GM21390 (cell line): ENCODE results near the gene RAD51B.
A peak's percentile ranks its signal among the peaks of the same experiment; 100 is the strongest.
"Not testable (repeated sequence)": the region's sequence is repeated elsewhere in the genome, so short reads cannot be mapped to it uniquely, and the experiment has no call there.

Experiments used
- ATAC-seq: cut with Tn5 transposase; IDR thresholded peaks from one replicate; pipeline ENCODE4 v1.9.1; 2021; ENCODE audit not compliant: unreplicated experiment

The RAD51B gene

DNA sequence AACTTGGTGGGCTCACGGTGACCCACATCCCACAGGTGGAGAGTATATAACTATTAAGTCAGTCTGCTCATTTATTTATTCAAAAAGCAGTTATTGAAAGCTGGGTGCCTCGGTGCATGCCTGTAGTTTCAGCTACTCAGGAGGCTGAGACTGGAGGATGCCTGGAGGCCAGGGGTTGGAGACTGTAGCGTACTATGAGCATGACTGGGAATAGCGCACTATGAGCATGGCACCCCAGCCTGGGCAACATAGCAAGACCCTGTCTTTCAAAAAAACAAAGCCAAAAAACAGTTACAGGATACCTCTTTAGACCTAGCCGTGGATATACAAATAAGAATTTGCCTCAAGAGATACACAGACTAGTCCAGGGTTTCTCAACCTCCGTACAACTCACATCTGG lies 833.5 kb downstream of the RAD51B start:
- ATAC-seq = no peak

GRCh38 chr14:68653804-68654203 lies 834.2 kb downstream of the RAD51B start:
- ATAC-seq = no peak

DNA sequence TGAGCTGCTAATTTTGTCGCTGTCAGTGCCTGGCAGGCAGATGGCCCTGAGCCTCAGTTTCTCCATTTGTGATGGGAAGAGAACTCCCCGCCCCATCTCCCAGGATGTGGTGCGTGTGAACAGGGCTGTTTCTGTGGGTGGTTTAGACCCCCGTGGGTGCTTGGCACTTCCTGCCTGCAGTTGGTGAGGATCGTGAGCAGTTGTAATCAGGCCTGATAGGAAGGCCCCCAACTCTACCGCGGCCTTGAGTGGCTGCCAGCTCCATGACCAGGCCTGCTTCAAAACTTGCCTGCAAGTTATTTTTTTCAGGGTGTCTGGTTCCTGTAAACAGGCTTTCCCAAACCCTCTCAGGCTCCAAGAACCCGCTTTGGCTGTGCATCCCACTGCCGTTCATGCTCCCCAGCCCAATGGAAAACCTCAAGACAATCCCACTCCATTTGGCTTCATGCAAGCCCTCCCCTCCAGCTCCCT lies 834.9 kb downstream of the RAD51B start:
- ATAC-seq = no peak

DNA sequence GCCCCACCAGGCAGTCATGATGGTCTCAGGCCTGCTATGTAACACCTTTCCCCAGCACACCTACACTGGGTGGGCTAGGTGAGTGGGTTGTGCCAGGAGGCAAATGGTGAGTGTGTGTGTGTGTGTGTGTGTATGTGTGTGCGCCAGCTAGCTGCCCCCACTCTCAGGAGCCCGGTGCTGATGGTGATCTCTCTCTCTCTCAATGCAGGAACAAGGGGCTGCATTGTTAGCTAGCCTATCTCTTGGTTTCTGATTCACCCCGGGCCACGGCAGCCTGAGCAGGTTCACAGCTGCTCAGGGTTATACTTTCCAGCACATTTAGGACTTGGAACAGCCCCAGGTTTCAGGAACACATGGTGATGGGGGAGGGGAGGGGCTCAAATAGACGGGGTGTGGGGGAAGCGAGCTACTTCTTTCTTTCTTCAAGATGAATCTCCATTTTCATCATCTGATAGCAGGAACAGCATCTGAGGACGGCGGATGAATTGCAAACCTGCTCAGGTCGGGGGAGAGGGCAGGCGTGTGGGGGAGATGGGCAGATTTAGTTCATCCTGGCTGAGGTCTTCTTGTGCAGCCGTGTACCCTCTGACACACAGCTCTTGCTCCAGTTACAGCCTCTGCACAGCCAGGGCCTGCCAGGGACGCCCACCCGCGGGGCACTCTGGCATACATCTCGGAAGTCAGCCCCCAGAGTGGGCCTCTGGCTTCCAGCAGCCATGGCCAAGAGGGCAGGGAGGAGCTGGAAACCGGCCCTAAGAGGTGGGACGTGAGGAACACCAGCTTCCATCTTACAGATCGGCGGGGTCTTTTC lies 835.6 kb downstream of the RAD51B start:
- ATAC-seq = no peak

DNA sequence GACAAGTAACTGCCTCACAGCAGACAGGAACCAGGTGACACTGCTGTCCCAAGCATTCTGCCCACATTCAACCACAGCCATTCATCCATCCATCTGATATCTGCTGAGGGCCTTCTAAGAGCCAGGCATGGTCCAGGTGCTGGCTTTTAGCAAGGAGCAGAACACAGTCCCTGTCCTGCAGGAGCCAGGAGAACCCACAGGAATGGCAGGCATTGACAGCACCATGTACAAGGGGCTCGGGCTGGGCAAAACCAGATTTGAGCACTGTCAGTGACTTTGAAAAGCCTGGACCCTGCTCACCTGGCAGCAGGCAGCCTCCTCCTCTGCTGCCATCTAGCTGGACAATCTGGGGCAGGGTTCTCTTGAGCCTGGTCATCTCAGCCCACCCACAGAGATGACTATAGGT lies 836.3 kb downstream of the RAD51B start:
- no peak for ATAC-seq

DNA sequence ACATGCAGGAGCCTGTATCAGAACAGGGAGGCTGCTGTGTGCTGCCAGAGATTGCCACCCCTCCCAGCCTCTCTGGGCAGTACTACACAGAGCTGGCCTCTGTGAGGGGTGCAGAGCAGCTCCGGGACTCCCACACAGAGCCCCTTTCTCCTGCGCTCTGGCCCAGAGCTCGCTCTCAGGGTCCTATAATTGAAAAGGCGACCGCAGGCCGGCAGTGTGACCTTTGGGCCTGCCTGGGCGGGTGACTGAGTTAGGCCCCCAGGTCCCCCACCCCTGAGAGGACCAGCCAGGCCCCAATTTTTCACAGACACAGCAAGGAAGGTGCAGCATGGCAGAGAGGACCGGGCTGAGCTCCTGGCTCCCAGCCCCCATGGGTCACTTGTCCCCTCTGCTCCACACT lies 836.9 kb downstream of the RAD51B start:
- ATAC-seq = no peak

DNA sequence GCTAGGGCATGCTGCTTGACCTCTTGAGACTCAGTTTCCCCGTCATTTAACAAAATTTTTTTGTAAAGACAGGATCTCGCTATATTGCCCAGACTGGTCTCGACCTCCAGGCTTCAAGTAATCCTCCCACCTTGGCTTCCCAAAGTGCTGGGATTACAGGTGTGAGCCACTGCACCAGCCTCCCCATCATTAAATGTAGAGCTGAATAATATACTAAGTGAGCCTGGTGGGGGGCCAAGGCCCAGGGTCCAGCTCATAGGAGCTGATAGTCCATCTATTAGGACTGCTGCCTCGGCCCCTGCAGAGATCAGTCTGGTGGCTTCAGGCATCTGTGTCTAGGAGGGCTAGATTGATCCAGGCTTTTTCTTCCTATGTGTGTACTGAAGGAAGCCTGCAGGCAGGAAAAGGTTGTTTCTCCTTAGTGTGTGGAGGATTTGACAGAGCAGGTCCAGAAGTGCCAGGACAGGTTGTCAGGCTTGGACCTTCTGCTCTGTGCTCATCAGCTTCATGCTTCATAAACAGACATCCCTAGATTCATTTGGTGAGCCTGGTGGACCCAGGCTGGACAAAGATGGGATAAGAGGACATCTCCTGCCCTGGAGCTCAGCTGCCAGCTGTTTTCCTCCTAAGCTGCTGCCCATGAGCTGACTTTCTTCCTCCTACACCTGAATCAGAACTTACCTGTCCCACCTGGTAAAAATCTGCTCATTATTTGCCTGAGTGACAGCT lies 837.9 kb downstream of the RAD51B start:
- ATAC-seq = no peak

DNA sequence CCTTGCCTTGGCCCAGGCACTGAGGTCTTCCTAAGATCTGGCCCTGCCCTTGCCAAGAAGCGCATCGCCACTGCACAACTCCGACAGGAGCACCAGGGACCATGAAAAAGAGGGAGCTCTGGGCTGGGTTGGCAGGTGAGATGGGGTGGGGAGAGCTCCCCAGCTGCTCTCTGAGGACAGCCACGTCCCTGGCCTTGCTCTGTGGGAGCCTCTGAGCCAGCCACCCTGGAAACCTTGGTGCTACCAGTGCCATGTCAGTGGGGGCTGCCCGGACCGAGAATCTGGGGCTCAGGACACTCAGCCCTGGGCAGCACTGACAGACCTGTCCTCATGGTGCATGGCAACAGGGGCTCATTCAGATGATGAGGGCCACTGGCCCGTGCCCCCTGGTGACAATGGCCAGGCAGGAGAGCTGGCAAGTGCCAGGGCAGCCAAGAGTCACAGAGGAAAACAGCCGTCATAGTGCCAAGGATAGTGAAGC lies 838.5 kb downstream of the RAD51B start:
- no peak for ATAC-seq

- ATAC-seq = no peak
Observed at GRCh38 chr14:68658943-68659931, 839.7 kb downstream of the RAD51B start.

GRCh38 chr14:68660495-68660894 lies 840.9 kb downstream of the RAD51B start:
- ATAC-seq = no peak

DNA sequence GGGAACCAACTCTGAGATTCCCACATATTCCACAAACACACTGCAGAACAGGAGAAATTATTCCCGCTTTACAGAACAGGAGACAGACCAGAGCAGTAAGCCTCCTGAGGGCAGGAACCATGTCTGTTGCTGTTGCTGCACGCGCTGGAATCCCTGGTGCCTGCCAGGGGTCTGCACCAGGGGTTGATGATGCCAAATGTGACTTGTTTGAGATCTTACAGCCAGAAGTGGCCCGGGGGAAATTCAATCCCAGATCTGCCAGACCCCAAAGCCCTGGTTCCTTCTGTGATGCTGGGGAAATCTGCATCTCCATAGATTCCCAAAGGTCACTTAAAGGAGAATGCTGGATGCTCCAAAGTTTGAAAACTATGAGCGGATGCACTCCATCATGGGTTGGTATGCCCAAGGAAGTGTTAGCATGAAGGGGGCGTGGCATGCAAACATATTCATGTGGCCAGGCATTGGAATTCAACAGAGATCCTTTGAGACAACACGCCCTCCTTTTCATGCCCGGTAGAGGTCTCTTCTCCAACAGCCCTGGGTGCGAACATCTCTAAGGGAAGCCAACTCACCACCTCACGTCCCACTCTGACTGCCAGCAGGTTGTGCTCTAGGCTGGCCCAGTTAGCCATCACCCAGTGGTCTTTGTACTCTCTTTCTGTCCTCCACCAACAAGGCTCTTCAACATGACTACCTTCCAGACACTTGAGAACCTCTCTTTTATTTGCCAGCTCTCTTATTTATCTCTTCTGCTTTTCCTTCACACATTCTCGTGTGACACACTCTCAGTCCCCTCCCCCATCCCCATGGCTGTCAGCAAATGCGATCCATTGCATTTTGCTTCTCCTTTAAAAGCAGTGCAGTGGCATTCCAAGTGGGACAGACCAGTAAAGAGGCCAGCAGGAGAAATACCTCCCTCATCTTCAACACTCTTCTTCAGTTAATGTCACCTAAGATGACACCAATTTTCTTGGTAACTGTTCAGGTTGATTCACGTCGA lies 841.9 kb downstream of the RAD51B start:
- ATAC-seq = no peak

- ATAC-seq = no peak
Observed at GRCh38 chr14:68662392-68662791, 842.8 kb downstream of the RAD51B start.

- not testable (repeated sequence) for ATAC-seq
Observed at GRCh38 chr14:68662826-68663225, 843.2 kb downstream of the RAD51B start.

GRCh38 chr14:68663385-68664076 lies 844.0 kb downstream of the RAD51B start:
- ATAC-seq = peak; percentile 74

GRCh38 chr14:68664225-68664681 lies 844.7 kb downstream of the RAD51B start:
- ATAC-seq = no peak

DNA sequence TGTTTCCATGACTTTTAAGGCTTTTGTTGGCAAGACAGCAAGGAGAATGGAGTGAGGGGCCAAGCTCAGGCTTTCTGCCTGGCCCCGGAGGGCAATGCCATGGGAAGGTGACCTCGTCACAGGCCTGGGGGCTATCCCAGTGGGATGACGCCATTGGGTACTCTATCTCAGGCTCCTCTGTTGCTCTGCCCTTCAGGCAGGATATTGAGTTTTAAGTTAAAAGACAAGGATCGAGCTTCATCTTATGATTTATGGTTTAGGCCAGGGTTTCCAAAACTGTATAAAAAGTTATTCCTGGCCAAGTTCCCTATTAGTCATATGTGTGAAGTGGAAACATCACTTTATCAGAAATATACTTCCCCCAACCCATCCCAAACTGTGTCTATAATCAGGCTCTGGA lies 845.6 kb downstream of the RAD51B start:
- ATAC-seq = no peak

DNA sequence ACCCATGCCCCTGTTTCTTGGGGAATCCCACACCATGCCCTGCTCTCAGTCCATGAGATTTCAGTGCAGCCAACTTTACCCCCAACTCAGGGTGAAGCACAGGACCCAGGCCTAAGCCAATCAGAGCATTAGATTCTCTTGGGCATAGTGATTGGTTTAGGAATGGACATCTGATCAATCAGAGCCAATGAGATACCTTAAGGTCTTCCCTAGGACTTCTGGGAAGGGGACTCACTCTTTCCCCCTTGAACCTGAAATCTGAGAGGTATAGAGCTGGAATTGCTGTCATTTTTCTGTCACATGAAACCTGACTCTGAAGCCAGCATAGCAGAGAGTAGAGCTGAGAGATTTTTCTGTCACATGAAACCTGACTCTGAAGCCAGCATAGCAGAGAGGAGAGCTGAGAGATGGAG lies 846.2 kb downstream of the RAD51B start:
- ATAC-seq = no peak

DNA sequence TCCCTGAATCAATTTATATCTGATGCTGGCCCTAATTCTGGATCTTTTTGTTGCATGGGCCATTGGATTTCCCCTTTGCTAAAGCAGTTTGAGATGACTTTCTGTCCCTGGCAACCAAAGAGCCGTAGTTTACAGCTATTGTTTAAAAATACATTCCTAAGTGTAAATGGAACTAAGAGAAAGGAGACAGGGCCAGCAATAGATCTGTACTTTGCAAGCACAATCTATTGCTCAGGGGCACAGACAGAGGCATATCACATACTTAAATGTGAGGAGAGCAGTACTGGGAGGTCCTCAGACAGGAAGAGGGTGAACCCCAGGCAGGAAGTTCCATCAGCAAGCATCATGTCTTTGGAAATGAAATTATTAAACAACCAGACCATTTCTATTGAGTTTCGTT lies 846.7 kb downstream of the RAD51B start:
- ATAC-seq = no peak

GRCh38 chr14:68666899-68667298 lies 847.3 kb downstream of the RAD51B start:
- no peak for ATAC-seq
